ENCODE measurements around the gene TEX14.
A peak's percentile ranks its signal among the peaks of the same experiment; 100 is the strongest.

The TEX14 gene, protein sequence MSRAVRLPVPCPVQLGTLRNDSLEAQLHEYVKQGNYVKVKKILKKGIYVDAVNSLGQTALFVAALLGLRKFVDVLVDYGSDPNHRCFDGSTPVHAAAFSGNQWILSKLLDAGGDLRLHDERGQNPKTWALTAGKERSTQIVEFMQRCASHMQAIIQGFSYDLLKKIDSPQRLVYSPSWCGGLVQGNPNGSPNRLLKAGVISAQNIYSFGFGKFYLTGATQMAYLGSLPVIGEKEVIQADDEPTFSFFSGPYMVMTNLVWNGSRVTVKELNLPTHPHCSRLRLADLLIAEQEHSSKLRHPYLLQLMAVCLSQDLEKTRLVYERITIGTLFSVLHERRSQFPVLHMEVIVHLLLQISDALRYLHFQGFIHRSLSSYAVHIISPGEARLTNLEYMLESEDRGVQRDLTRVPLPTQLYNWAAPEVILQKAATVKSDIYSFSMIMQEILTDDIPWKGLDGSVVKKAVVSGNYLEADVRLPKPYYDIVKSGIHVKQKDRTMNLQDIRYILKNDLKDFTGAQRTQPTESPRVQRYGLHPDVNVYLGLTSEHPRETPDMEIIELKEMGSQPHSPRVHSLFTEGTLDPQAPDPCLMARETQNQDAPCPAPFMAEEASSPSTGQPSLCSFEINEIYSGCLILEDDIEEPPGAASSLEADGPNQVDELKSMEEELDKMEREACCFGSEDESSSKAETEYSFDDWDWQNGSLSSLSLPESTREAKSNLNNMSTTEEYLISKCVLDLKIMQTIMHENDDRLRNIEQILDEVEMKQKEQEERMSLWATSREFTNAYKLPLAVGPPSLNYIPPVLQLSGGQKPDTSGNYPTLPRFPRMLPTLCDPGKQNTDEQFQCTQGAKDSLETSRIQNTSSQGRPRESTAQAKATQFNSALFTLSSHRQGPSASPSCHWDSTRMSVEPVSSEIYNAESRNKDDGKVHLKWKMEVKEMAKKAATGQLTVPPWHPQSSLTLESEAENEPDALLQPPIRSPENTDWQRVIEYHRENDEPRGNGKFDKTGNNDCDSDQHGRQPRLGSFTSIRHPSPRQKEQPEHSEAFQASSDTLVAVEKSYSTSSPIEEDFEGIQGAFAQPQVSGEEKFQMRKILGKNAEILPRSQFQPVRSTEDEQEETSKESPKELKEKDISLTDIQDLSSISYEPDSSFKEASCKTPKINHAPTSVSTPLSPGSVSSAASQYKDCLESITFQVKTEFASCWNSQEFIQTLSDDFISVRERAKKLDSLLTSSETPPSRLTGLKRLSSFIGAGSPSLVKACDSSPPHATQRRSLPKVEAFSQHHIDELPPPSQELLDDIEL (N-terminal part only)
- 0.77 to 6.3 (median 1.4) reads per million in 17 experiments for total RNA-seq

DNA sequence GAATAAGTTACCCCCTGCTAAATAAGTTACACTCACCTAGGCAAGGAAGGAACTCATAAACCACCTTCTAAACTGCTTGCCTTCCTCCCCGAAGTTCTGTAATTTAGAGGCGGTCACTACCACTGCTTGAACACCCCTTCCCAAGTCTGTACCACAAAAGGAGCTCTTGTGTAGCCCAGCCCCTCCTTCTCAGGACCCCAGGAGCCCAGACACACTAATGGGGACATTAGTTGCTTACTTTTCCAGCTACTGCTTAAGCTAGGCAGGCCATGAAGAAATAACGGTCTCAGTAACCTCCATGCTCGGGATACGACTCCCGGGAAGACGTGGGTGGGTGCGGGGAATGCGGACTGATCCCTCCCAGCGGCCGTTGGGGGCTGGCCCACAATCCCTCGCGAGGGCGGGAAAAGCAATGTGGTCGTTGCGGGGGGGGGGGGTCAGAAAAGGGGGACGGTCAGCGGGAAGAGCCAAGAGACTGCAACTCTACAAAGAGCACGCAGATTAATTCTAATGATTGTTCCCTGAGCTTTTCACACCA lies at the start of gene TEX14:
Gene TEX14 (minus strand): TSS at position 345 of the 538 bp plus-strand sequence. CDS start 40,044 bp downstream, outside the sequence.
- DNase-seq: no peak

DNA sequence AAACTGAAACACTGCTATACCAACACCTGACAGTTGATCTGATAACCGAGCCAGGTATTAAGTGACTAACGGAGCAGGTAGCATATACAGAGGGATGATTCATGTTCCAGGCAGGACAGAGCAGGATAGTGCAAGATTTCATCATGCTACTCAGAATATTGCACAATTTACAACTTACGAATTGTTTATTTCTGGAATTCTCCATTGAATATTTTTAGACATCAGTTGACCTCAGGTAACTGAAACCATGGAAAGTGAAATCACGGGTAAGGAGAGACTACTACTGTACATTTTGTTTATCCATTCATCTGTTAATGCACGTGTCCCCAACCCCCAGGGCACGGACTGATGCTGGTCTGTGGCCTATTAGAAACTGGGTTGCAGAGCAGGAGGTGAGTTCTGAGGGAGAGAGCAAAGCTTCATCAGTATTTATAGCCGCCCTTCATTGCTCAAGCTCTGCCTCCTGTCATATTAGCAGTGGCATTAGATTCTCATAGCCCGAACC lies 49.3 kb upstream of the TEX14 start:
- DNase-seq: no peak

DNA sequence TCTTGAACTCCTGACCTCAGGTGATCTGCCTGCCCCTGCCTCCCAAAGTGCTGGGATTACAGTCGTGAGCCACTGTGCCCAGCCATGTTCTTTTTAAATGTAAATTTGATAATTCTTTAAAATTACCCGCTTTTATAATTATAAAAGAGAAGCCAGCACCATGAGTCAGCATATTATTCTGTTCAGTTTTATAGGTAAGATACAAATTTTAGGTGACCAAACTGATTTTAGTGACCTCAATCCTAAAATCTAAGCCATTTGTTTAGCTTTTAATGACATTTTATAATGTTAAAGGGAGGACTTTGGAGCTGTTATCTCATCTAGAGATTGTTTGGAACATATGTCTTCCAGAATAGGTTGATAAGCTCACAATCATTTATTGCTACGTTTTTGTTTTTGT lies 43.0 kb upstream of the TEX14 start:
- no peak for DNase-seq

DNA sequence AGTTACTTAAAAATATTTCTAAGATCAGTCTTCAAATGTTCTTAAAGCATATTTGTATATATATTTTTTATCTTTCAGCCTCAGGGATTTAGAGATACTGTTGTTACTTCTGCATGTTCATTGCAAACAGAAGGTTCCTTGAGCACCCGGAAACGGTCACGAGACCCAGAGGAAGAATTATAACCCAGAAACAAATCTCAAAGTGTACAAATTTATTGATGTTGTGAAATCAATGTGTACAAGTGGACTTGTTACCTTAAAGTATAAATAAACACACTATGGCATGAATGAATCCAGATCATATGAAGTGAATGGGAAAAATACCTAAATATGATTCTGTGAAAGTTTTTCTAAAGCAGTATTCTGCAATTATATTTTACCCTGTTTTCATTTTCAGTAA lies 42.2 kb upstream of the TEX14 start:
- no peak for DNase-seq

DNA sequence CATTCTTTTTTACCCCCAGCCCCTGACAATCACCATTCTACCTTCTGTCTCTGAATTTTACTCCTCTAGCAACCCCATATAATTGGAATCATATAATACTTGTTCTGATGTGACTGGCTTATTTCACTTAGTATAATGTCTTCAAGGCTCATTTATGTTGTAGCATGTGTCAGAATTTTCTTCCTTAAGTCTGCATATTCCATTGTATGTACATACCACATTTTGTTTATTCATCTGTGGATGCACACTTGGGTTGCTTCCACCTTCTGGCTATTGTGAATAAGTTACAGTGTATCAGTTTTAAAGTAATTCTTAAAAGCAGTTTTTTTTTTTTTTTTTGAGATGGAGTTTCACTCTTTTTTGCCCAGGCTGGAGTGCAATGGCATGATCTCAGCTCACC lies 39.1 kb upstream of the TEX14 start:
- no peak for DNase-seq

DNA sequence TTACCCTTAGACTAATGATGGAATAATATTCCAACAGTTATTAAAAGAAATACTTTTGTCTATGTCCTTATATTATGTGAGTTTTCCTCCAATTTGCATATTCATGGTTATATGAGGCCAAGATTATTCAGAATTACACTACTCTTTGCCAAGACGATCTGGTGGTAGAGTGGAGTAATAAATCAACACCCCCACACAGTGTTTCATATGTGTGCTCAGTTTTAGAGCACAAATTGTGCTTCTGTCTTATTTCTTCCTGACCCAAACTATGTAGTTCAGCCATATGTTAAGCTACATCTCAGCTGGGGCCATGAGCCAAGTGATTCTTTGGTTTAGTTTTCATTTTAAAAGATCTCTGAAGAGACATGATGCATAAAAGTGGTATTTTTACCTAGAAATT lies 37.0 kb upstream of the TEX14 start:
- no peak for DNase-seq

DNA sequence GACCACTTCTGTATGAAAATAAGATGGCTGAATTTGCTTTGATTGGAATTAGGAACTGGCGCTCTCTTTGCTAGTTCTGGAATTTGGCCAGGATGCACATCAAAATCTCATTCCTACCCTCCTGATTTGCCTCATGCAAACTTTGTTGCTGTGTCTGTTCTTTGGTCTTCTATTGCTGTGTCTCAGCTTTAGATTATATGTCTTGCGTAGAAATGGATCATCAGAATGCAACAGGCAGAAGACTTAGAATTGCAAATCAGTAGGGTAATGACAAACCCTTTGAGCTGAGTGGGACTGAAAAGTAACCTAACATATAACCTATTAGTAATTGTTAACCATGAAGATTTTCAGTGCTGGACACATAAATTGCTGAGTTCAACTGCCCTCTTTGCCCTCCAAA lies 30.9 kb upstream of the TEX14 start:
- no peak for DNase-seq

DNA sequence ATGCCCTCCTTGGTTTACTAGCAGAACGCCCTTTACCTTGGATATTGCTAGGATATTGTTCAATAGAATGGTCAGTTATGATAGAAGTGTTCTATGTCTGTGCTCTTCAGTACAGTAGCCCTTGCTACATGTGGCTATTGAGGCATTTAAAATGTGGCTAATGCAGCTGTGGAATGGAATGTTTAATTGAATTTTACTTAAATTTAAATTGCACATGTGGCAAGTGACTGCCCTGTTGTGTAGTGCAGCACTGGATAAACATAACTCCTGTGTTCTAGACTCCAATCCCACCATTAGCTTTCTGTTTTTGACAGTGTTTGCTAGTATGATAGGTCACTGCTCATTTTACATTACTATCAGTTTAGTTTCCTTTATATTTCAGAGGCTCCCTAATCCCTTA lies 30.4 kb upstream of the TEX14 start:
- DNase-seq: no peak

DNA sequence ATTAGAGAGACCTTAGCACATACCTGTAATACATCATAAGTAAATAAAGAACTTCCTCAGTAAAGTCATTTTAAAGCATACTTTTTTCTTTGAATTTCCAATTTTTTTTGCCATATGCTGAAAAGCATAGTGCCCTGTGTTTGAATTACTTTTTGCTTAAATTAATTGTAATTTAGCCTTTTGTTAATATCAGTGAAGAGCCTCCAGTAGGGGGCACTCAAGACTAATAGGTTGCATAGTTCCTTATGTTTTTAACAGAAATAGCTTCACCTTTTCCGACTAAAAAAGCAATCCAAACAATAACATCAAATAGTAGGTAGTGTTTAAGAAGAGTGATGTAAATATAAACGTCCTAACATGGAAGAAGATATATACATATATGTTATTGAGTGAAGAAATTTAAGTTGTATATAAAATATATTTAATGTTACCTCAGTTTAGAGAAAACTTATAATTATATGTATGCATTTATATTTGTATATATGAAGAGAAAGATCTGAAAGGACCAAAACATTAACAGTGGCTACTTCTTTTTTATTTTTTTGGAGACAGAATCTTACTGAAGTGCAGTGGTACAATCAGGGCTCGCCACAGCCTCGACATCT lies 19.2 kb upstream of the TEX14 start:
- DNase-seq: peak; percentile 83 to 90 (median 85)

DNA sequence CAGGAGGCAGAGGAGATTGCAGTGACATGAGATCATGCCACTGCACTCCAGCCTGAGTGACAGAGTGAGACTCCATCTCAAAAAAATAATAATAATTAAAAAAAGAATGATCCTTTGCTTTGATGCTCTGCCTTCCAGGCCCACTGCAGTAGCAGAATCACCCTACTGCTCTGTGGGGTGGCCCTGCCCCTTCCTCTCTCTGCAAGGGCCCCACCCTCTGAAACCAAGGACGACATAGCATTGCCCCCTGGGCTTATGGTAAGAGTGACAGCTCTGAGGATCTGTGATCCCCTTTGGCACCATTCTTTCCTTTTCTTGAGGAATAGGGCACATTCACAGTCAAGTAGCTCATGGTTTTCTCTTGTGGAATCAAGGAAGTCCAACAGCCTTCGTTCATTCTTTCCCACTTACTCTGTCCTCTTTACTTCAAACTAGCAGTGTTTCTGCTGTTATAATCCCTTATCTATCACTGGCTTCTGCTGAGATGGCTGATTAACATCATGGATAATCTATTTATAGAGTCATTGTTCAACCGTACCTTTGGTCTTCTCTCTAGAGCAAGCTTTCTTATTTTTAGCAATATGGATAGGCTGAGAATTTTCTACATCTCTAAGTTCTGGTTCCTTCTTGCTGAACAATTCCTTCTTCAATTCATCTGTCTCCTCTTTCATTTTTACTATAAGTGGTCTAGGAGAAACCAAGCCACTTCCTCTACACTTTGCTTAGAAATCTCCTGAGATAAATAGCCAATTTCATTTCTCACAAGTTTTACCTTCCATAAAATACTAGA lies 14.7 kb upstream of the TEX14 start:
- DNase-seq: no peak

DNA sequence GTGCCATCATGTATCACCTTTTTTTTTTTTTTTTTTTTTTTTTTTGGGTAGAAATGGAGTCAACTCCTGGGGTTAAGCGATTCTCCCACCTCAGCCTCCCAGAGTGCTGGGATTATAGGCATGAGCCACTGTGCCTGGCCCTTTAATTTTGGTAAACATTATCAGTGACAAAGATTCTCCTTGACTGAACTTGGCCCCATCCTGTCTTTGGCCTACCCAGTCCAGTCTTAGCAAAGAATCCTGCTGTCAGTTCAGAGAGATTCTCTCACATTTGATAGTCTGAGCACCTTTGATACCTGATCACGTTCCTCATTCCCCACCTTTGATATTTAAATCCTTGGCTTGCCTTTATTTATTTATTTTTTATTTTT lies 12.1 kb upstream of the TEX14 start:
- DNase-seq: no peak

DNA sequence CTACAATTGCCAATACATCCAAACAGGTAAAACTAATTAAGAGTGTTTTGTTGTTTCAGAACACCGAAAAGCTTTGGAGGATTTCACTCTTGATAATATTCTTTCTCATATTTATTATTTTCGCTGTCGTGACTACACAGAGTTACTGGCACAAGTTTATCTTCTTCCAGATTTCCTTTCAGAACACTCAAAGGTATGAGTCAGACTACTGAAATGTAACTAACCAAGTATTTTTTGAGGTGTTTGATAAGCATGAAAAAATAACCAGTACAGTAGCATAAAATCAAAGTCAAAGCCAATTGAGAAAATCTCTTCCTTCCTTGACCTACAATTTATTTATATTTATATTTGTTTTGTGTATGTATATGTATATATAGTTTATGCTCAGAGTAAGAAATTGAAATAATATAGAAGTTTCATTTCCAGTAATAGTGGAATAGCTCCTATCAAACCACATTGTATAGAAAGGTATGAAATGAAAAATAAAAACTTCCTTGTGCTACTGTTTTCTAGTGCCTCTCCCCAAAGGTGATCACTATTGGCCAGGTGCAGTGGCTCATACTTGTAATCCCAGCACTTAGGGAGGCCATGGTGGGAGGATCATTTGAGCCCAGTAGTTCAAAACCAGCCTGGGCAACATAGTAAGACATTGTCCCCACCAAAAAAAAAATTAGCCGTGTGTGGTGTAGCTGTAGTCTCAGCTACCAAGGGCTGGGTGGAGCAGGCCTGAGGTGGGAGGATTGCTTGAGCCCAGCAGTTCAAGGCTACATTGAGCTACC lies 11.5 kb upstream of the TEX14 start:
- no peak for DNase-seq

DNA sequence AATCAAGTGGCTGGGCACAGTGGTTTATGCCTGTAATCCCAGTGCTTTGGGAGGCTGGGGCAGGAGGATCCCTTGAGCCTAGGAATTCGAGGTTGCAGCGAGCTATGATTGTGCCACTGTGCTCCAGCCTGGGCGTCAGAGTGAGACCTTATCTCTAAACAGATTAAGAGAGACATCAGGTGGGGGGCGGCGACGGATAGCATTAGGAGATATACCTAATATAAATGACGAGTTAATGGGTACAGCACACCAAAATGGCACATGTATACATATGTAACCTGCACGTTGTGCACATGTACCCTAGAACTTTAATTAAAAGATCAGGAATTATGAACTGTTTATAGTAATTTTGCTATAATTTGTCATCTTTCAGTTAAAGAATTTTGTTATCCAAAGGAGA lies 10.9 kb upstream of the TEX14 start:
- DNase-seq: no peak

DNA sequence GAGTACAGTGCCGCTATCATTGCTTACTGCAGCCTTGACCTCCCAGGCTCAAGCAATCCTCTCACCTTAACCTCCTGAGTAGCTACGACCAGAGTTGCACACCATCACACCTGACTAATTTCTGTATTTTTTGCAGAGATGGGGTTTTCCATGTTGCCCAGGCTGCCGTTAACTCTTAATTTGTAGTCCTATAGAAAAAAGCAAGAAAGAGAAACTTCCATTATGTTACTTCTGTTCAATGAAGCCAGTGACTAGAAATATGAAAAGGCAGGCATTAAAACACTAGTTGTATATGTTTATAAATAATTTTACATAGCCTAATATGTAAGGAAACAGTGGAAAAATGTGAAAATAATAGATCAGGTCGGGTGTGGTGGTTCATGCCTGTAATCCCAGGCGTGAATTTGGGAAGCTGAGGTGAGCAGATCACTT lies 10.2 kb upstream of the TEX14 start:
- no peak for DNase-seq

DNA sequence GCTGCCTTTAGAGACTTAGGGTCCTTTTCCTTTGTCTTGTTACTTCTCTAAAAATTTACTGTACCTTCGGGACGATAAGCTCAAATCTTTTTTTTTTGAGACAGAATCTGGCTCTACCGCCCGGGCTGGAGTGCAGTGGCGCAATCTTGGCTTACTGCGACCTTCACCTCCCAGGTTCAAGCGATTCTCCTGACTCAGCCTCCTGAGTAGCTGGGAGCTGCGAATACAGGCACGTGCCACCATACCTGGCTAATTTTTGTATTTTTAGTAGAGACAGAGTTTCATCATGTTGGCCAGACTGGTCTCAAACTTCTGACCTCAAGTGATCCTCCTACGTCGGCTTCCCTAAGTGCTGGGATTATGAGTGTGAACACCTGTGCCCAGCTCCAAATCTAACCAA lies 7.9 kb upstream of the TEX14 start:
- no peak for DNase-seq

DNA sequence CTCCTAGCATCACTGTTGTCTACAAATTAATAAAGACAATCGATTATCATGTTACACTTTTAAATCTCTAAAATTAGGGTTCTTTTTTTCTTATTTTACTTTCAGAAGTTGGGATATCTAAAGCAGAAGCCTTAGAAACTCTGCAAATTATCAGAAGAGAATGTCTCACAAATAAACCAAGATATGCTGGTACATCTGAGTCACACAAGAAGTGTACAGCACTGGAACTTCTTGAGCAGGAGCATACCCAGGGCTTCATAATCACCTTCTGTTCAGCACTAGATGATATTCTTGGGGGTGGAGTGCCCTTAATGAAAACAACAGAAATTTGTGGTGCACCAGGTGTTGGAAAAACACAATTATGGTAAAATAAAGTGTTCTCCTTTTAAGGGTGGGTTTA lies 3.0 kb upstream of the TEX14 start:
- DNase-seq: no peak

DNA sequence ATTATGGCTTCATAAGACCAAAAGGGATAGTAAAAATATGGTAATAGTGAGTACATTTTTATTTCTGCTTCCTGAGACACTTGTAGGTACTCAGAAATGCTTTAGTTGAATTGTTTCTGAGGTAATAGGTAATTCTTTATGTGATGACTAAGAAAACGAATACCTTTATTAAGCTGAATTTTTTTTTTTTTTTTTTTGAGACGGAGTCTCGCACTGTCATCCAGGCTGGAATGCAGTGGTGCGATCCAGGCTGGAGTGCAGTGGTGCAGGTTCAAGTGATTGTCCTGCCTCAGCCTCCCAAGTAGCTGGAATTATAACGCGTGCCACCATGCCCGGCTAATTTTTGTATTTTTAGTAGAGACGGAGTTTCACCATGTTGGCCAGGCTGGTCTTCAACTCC lies 2.5 kb upstream of the TEX14 start:
- no peak for DNase-seq

DNA sequence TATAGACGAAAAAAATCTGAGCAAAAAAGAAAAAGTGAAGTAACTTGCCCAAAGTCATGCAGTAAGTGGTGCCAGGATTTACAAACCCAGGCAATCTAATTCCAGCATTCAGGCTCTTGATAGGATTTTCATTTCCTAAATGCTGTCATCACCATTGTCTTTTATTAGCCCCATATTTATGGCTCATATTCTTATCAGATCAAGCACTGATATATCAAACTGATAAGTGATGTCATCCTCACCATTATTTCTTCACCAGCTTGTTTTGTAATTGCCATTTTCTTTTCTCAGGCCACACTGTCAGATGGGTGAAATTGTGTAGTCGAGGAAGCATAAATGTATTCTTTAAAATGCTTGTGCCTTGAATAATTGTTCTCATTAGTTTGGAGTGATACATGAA lies 1.9 kb upstream of the TEX14 start:
- no peak for DNase-seq

DNA sequence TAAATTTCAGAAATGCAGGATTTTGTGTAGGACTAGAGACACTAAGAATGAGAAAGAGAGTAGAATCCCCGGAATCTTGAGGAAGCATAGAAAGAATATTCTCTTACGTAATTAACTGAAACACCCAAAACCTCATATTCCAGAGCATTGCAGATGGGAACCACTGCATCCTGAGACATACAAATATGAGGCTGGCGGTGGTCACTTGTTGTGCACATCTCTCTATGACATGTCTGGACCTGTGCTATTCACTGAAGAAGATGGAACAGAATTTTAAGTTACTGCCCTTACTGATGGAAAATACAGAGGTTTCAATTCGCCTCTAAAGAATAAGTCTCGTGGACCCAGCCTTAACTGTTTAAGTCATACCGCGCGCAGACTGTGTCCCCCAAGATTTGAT lies 1.4 kb upstream of the TEX14 start:
- DNase-seq: peak in 3 of 4 experiments; percentile 5 to 24 (median 18)
